GM10248 (cell line): Measurements from ENCODE around the gene KRT15.

Experiments
- CTCF ChIA-PET: fragments of 300-600 bp; sonication (Branson Sonifier 250); formaldehyde crosslinking; extraction: SDS; loops from one replicate; lab custom pipeline; 2021; ENCODE audit warnings: antibody characterized with exemption; lab: Yijun Ruan, JAX
- POLR2A ChIA-PET: fragments of 350-650 bp; sonication (Branson Sonifier 250); formaldehyde crosslinking; extraction: SDS; loops from one replicate; lab custom pipeline; 2020; ENCODE audit warnings: antibody characterized with exemption; lab: Yijun Ruan, JAX
- DNase-seq: peaks from one replicate; pipeline ENCODE4 v3.0.0; 2012; ENCODE audit errors: extremely low spot score
- CTCF ChIP-seq: IDR thresholded peaks from 2 replicates; pipeline ENCODE4 v1.5.1; 2012; ENCODE audit warnings: mild to moderate bottlenecking, low read depth; ENCODE audit errors: extremely low read depth, missing control alignments, control extremely low read depth

Gene KRT15

GRCh38 chr17:41539979-41540701, 21.4 kb upstream of the KRT15 start:
- ChIA-PET CTCF (interaction anchor here (1.1 to 2.8 kb wide), 3 partner anchors 10 to 126 kb away, joined by 3 to 26 read pairs (median 11); no protein-coding TSS in a partner anchor), POLR2A (no interaction called here)
- TF ChIP-seq CTCF, result no peak
- no peak for DNase-seq

GRCh38 chr17:41539071-41539492, 20.4 kb upstream of the KRT15 start:
- no peak for TF ChIP-seq CTCF
- DNase-seq, result no peak
- CTCF ChIA-PET, result interaction anchor here (1.0 kb wide), 1 partner anchor 10 kb away, joined by 3 read pairs; no protein-coding TSS in a partner anchor
- POLR2A ChIA-PET, result no interaction called here

GRCh38 chr17:41538565-41538991, 19.9 kb upstream of the KRT15 start:
- no peak for TF ChIP-seq CTCF
- ChIA-PET CTCF (interaction anchor here (1.0 kb wide), 1 partner anchor 10 kb away, joined by 3 read pairs; no protein-coding TSS in a partner anchor), POLR2A (no interaction called here)
- no peak for DNase-seq

- no peak for DNase-seq
- no peak for TF ChIP-seq CTCF
- CTCF ChIA-PET, result interaction anchor here (4.4 kb wide), 1 partner anchor 12 kb away, joined by 31 read pairs; no protein-coding TSS in a partner anchor
- POLR2A ChIA-PET, result no interaction called here
Measured at GRCh38 chr17:41537990-41538389, 19.3 kb upstream of the KRT15 start.

- POLR2A ChIA-PET, result no interaction called here
- no peak for DNase-seq
- no peak for TF ChIP-seq CTCF
- CTCF ChIA-PET, result interaction anchor here (4.4 kb wide), 1 partner anchor 12 kb away, joined by 31 read pairs; no protein-coding TSS in a partner anchor
Measured at GRCh38 chr17:41537614-41537954, 18.9 kb upstream of the KRT15 start.

GRCh38 chr17:41536741-41537613, 18.3 kb upstream of the KRT15 start:
- TF ChIP-seq CTCF, result no peak
- no peak for DNase-seq
- ChIA-PET CTCF (interaction anchor here (0.9 to 4.4 kb wide), 2 partner anchors 10 to 13 kb away, joined by 3 to 31 read pairs; no protein-coding TSS in a partner anchor), POLR2A (no interaction called here)
